Left ventricle myocardium inferior (tissue), 1 donor: ENCODE results near the gene TCEA3. TPM values are rescaled to one million over a fixed set of nuclear protein-coding genes. Genes with fewer than 3 reads are reported as not detected.
A peak's percentile ranks its signal among the peaks of the same experiment; 100 is the strongest.

Experiments
- DNase-seq: peaks from one replicate; pipeline ENCODE4 v3.0.0-alpha.2; 2020
- H3K27ac ChIP-seq: fragments of 200-600 bp; replicated peaks from 2 replicates; pipeline ENCODE4 v1.8.0; 2021
- H3K27me3 ChIP-seq: fragments of 200-600 bp; 2 replicates; pipeline ENCODE4 v1.8.0; 2021; ENCODE audit warnings: low read depth
- H3K36me3 ChIP-seq: fragments of 200-600 bp; 2 replicates; pipeline ENCODE4 v1.8.0; 2021
- H3K4me1 ChIP-seq: fragments of 200-600 bp; 2 replicates; pipeline ENCODE4 v1.8.0; 2021
- H3K4me3 ChIP-seq: fragments of 200-600 bp; 2 replicates; pipeline ENCODE4 v1.8.0; 2021; ENCODE audit warnings: mild to moderate bottlenecking, moderate library complexity
- H3K9me3 ChIP-seq: fragments of 200-600 bp; replicated peaks from 2 replicates; pipeline ENCODE4 v1.8.0; 2021
- intact Hi-C: fragments of 100-400 bp; cut with micrococcal nuclease; formaldehyde crosslinking; loops from one replicate; pipeline ENCODE4 v1.11.0; 2022
- total RNA-seq: library from RNA; stranded (reverse); fragmentation: NEBNext Ultra II Directional; extraction: Animal tissue kit (Norgen Biotek cat#: 25700); gene quantifications from one replicate; pipeline ENCODE4 v1.2.1, GENCODE V29; 2021
- TF ChIP-seq, protein P1 (sequence below): fragments of 200-600 bp; IDR thresholded peaks from 2 replicates; pipeline ENCODE4 v1.8.0; 2021; ENCODE audit warnings: antibody characterized with exemption, mild to moderate bottlenecking, borderline replicate concordance
- donor health status: DM: no; HTN: yes; CAD: no; lungs with severe emphysema.

The TCEA3 gene
- total RNA-seq, 1 donor from 2014 or later = 78.6 TPM

DNA sequence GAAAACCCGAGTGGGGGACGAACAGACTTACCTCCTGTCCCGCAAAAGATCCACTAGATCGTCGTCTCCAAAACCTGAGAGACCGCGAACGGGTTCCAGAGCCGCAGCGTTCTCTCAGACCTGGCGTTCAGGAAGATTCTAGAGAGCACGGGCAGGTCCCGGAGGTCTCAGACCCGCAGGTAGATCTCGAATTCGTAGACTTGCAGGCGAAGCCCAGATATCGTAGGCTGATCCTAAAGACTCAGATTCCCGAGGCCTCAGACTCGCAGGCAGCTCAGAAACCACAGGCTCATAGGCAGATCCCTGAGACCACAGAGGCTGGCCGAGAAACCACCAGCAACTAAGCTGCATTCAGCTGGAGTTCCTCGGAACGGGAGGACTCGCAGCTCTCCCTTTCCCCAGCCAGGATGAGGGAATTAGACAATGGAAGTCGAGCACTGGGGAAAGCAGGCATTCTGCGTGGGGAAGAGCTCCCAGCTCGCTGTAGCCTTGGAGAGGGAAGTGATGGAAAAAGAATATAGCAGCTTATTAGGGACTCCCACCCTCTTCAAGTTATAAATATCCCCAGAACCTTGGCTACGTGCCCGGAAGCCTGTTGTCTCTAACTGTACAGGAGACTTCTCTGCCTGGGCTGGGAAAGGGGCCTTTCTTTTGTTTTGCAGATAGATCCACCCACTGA, 55.1 kb downstream of the TCEA3 start, which contains the start of gene ZNF436:
TSS of gene ZNF436 (minus strand) at position 502 of the 679 bp plus-strand sequence. CDS start 1,831 bp downstream, outside the sequence.
- Histone ChIP-seq H3K4me1 (peaks cover 67% of the 10 kb centered on the region), H3K27ac (peak within 1 kb of the TSS; percentile 99), H3K9me3 (peaks cover 23% of the 10 kb centered on the region), H3K4me3 (peak within 1 kb of the TSS; percentile 88), H3K36me3 (peaks cover 27% of the 10 kb centered on the region), H3K27me3 (no peaks in the 10 kb centered on the region)
- intact Hi-C loops = no loop called here
- TF ChIP-seq, protein P1, sequence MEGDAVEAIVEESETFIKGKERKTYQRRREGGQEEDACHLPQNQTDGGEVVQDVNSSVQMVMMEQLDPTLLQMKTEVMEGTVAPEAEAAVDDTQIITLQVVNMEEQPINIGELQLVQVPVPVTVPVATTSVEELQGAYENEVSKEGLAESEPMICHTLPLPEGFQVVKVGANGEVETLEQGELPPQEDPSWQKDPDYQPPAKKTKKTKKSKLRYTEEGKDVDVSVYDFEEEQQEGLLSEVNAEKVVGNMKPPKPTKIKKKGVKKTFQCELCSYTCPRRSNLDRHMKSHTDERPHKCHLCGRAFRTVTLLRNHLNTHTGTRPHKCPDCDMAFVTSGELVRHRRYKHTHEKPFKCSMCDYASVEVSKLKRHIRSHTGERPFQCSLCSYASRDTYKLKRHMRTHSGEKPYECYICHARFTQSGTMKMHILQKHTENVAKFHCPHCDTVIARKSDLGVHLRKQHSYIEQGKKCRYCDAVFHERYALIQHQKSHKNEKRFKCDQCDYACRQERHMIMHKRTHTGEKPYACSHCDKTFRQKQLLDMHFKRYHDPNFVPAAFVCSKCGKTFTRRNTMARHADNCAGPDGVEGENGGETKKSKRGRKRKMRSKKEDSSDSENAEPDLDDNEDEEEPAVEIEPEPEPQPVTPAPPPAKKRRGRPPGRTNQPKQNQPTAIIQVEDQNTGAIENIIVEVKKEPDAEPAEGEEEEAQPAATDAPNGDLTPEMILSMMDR = no peak
- peak; percentile 90 for DNase-seq

DNA sequence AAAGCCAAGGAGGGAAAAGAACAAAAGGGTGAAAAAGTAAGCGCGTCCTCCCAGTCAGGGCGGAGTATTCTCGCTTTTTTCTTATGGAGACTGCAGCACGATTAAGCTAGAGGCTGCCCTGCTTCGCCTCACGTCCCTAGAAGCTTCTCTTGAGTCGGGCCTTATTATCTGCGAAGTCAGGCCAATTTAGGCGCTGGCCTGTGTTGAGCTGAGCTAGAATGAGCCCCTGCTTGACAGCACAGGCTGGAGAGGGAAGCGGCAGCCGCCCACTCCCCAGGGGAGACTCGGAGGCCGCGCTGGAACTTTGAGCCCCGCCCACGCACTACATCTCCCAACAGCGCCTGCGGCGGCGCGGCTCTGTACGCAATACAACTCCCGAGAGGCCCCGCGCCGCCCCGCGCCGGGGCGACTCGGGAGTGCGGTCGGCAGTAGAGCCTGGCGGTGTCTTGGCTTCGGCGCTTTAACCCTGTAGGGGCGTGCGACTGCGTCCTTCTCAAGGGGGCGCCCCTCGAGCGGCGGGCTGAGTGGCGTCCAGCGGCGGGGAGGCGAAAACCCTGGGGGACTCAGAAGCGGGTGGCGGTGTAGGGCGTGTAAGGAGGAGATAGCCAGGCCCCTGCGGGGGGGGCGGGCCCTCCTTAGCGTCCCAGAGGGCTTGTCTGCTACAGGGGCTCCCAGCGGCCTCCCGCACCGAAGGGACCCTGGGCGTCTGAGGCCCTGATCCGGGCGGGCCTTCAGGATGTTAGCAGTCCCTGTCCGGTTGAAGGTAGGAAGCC, 55.8 kb downstream of the TCEA3 start:
- H3K4me3 ChIP-seq = peak overlapping the region; percentile 88
- TF ChIP-seq, protein P1 = peak; percentile 25
- no peaks in the 10 kb centered on the region for H3K27me3 ChIP-seq
- peaks cover 35% of the 10 kb centered on the region for H3K36me3 ChIP-seq
- H3K4me1 ChIP-seq = peaks cover 67% of the 10 kb centered on the region
- intact Hi-C loops = no loop called here
- DNase-seq = peak; percentile 92
- H3K27ac ChIP-seq = peak overlapping the region; percentile 99
- H3K9me3 ChIP-seq = peaks cover 30% of the 10 kb centered on the region

DNA sequence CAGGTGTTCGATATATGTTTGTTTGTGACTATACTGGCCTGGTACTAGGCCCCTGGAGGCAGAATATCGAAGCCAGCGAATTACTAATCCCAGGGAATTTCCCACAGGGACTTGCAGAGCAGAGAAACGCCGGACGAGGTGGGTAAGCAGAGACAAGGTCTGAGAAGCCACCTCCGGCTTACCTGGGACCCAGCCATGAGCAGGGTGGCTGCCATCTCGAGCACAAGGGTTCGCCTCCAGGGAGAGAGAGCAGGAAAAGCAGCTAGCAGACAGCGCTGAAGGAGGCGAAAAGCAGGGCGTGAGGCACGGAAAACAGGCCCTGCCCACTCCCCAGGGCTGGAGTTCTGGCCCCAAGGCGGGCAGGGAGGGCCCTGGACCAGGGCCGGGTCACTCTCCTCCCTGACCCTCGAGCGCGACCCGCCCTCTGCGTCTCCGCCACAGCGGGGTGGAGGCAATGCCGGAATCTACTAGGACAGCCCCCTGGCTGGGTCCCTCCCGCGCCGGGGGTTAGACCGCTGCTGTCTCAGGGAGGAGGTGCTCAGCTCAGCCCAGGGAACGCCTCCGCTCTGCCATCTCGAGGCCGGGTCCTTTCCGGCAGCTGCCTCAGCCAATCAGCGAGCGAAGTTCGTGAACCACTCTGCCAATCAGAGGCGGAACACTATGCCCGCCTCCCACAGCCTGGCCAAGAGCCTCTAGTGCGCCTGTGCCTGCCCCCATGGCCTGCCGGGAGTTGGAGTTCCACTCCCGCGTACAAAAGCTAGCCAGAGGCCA, 56.6 kb downstream of the TCEA3 start:
- no peaks in the 10 kb centered on the region for H3K27me3 ChIP-seq
- intact Hi-C loops = no loop called here
- peak overlapping the region; percentile 99 for H3K27ac ChIP-seq
- peak; percentile 99 for DNase-seq
- peaks cover 38% of the 10 kb centered on the region for H3K9me3 ChIP-seq
- peaks cover 64% of the 10 kb centered on the region for H3K4me1 ChIP-seq
- TF ChIP-seq, protein P1 = peak; percentile 27
- peaks cover 42% of the 10 kb centered on the region for H3K36me3 ChIP-seq
- H3K4me3 ChIP-seq = peak overlapping the region; percentile 88

GRCh38 chr1:23367451-23367790, 57.1 kb downstream of the TCEA3 start:
- H3K27ac ChIP-seq = peak overlapping the region; percentile 99
- intact Hi-C loops = no loop called here
- H3K36me3 ChIP-seq = peaks cover 48% of the 10 kb centered on the region

GRCh38 chr1:23366598-23366997, 58.0 kb downstream of the TCEA3 start:
- Histone ChIP-seq H3K9me3 (peaks cover 51% of the 10 kb centered on the region), H3K36me3 (peaks cover 56% of the 10 kb centered on the region), H3K4me3 (peak overlapping the region; percentile 88), H3K4me1 (peaks cover 51% of the 10 kb centered on the region), H3K27me3 (no peaks in the 10 kb centered on the region), H3K27ac (peak overlapping the region; percentile 99)
- intact Hi-C loops = no loop called here
- no peak for DNase-seq
- TF ChIP-seq, protein P1 = no peak

More at GRCh38 chr1:23367451-23367790, 57.1 kb downstream of the TCEA3 start:
- H3K9me3 ChIP-seq = peaks cover 43% of the 10 kb centered on the region
- H3K4me1 ChIP-seq = peaks cover 59% of the 10 kb centered on the region
- H3K4me3 ChIP-seq = peak overlapping the region; percentile 88
- no peak for DNase-seq
- TF ChIP-seq, protein P1 = no peak
- no peaks in the 10 kb centered on the region for H3K27me3 ChIP-seq
